ENCODE results near the gene BMPR2.
"Not testable (repeated sequence)": the region's sequence is repeated elsewhere in the genome, so short reads cannot be mapped to it uniquely, and the experiment has no call there.

Gene BMPR2

DNA sequence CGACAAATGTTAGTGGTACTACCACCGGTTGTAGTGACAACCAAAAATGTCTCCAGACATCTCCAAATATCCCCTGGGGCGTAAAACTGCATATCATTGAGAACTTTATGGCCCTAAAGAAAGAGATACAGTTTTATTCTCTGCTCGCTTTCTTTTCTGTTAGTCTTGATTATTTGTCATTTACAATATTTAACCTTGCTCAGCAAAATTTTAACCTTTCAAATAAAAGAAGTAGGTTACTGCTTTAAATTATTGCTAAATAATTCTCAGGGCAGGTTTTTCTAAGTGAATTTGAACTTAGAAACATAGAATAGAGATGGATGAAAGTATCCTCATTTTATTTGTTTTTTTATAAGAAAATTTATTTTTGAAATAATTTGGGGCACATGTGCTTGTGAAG, 67.9 kb downstream of the BMPR2 start:
- no peak overlapping the region for H3K4me3 ChIP-seq (ENCODE audit: low read depth, low read length)

GRCh38 chr2:202449344-202449743, 73.2 kb downstream of the BMPR2 start:
- H3K4me3 ChIP-seq (ENCODE audit: low read depth, low read length) = no peak overlapping the region

DNA sequence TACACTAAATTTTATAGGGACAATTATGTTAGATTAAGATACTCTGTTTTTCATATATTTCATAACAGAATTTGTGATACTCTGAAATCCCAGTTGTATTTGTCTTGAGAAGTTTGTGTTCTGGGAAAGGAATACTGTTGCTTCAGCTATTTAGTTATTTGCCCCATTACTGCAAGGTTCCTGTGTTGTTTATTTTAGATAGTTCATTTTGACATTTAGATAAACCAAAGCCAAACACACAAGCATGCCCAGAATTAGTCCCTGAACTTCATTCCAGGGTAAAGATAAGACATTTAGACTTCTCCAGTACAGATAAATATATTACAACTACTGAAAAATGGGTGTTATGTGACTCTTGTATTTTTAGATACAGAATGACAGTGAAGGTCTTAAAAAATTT, 74.7 kb downstream of the BMPR2 start:
- H3K4me3 ChIP-seq (ENCODE audit: low read depth, low read length) = no peak overlapping the region

DNA sequence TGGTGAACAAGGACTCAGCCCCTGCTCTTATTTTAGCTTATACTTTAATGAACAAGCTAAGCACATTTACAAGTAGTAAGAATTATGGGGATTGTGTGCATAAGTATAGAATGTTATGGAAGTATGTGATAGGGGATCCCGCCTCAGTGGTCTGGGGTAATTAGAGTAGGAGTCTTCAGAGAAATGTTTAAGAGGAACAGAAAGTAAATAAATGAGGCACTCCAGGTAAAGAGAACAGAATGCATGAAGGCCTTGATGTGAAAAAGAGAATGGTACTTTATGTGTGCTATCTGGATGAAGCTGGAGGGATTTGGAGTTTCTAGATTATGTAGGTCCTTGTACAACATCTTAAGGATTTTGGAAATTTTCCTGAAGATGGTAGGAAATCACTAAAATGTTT, 76.6 kb downstream of the BMPR2 start:
- no peak overlapping the region for H3K4me3 ChIP-seq (ENCODE audit: low read depth, low read length)

DNA sequence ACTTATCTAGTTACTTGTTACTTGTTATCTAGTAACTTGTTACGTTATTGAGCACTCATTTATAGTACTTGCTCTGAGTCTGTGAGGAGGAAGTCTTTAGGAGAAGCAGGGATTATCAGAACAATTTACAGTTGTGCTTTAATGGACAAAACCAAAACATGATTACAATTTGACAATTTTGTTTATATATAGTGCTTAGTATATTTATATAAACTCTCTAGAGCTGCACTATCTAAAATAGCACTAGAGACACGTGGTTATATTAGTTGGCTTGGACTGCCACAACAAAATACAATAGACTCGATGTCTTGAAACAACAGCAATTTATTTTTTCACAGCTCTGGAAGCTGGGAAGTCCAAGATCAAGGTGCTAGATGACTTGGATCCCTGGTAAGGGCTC, 78.4 kb downstream of the BMPR2 start:
- no peak overlapping the region for H3K4me3 ChIP-seq (ENCODE audit: low read depth, low read length)

GRCh38 chr2:202455114-202455513, 79.0 kb downstream of the BMPR2 start:
- H3K4me3 ChIP-seq (ENCODE audit: low read depth, low read length) = no peak overlapping the region

- H3K4me3 ChIP-seq (ENCODE audit: low read depth, low read length) = no peak overlapping the region
These were observed 84.0 kb downstream of the BMPR2 start for GRCh38 chr2:202460119-202460518.

DNA sequence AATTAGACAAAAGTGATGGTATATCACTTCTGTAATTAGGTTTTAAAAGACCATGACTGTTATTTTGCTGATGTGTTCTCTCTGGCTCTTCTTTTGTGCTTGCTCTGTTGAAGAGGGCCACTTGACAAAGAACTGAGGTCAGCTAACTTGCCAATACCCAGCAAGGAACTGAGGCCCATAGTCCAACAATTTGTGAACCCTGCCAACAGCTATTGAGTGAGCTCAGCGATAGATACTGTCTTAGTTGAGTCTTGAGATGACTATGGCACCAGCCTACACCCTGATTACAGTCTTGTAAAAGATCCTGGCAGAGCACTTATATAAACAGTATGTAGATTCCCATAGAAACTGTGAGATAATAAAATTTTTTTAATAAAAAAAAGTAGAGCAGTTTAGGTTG, 103.0 kb downstream of the BMPR2 start:
- no peak overlapping the region for H3K4me3 ChIP-seq (ENCODE audit: low read depth, low read length)

GRCh38 chr2:202479610-202480009, 103.5 kb downstream of the BMPR2 start:
- H3K4me3 ChIP-seq (ENCODE audit: low read depth, low read length) = no peak overlapping the region

DNA sequence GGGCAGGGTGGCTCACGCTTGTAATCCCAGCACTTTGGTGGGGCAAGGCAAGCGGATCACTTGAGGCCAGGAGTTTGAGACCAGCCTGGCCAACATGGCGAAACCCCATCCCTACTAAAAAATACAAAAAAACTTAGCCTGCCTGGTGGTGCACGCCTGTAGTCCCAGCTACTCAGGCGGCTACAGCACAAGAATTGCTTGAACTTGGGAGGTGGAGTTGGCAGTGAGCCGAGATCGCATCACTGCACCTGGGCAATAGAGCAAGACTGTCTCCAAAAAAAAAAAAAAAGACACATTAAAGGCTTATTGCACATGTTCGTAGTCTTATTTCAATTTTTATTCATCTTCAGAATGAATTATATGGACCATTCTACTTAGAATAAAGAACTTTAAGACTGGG, 110.2 kb downstream of the BMPR2 start:
- no peak overlapping the region for H3K4me3 ChIP-seq (ENCODE audit: low read depth, low read length)

DNA sequence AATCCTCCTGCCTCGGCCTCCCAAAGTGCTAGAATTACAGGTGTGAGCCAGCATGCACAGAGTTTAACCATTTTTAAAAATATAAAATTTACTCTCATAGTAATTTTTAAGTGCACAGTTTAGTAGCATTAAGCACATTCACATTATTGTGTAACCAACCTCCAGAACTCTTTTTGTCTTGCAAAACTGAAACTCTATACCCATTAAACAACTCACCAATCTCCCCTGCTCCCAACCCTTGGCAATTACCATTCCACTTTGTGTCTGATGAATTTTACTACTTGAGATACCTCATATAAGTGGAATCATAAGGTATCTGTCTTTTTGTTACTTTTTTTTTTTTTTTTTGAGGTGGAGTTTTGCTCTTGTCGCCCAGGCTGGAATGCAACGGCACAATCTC, 112.5 kb downstream of the BMPR2 start:
- no peak overlapping the region for H3K4me3 ChIP-seq (ENCODE audit: low read depth, low read length)

DNA sequence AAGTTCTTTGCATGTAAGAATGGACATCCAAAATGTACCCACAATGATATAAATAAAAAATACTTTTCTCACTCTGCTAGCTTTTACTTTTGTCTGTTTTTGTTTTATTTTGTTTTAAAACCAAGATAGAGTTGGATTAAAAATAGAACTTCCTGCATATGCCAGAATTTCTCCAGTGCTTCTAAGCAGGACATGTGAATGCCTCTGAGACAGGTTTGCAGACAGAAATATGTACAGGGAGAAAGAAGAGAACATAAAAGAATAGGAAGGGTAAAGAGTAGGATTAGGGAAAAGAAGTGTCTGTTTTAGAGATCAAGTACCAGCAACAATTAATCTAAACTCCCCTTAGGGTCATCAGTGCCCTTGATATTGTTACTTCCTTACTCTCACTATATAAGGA, 114.4 kb downstream of the BMPR2 start:
- H3K4me3 ChIP-seq (ENCODE audit: low read depth, low read length) = no peak overlapping the region

GRCh38 chr2:202491514-202491913, 115.4 kb downstream of the BMPR2 start:
- no peak overlapping the region for H3K4me3 ChIP-seq (ENCODE audit: low read depth, low read length)

- no peak overlapping the region for H3K4me3 ChIP-seq (ENCODE audit: low read depth, low read length)
These were observed 118.4 kb downstream of the BMPR2 start for GRCh38 chr2:202494300-202495229.

DNA sequence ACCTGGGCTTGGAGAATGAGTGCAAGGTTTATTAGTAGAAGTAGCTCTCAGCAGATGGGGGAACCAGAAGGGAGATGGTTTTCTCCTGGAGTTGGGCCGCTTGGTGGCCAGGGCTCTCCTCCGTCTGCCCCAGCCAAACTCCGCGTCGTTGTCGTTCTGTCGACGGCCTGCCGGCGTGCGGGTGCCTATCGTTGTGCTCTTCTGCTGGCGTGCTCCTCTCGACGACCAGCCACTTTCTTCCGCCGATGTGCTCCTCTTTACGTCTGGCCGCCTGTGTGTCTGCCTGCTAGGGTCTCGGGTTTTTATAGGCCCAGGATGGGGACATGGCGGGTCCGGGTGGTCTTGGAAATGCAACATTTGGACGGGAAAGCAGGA, 119.1 kb downstream of the BMPR2 start:
- H3K4me3 ChIP-seq (ENCODE audit: low read depth, low read length) = no peak overlapping the region

- H3K4me3 ChIP-seq (ENCODE audit: low read depth, low read length) = not testable (repeated sequence)
These were observed 120.8 kb downstream of the BMPR2 start for GRCh38 chr2:202496835-202497472.

DNA sequence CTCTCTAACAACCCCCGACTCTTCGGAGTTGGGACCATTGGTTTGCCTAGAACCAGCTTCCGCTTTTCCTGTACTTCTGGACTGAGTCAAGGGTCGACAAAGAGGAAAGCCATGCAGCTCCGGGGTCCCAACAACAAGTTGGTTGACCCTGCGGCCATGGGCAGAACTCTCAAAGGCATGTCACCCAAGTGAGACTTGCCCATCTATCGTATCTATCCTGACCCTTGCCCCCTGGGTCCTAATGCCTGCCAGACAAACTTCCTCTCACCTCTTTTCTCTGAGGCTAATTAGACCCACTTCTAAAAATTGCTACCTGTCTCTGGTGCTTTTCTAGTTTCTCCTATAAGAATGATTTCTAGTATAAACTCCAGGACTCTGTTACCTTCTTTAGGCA, 121.3 kb downstream of the BMPR2 start:
- not testable (repeated sequence) for H3K4me3 ChIP-seq (ENCODE audit: low read depth, low read length)

GRCh38 chr2:202499841-202500240, 123.7 kb downstream of the BMPR2 start:
- not testable (repeated sequence) for H3K4me3 ChIP-seq (ENCODE audit: low read depth, low read length)

GRCh38 chr2:202503276-202503675, 127.1 kb downstream of the BMPR2 start:
- H3K4me3 ChIP-seq (ENCODE audit: low read depth, low read length) = not testable (repeated sequence)

DNA sequence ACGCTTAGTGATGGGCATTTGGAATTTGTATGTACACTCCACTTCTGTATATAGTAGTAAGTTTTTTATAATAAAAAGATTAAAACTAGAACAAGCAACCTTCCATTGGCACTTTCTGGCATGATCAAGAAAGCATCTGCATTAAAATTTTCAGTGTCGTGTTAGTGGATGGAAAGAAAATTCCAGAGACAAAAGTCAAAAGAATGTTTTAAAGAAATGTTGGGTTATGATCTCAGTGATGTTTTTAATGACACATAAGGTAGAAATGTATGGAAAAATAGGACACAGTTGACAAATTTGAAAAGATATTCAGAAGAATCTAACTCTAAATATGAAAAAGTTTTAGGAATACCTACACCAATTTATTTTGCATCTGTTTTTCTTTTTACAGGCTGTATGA, 132.6 kb downstream of the BMPR2 start:
- no peak overlapping the region for H3K4me3 ChIP-seq (ENCODE audit: low read depth, low read length)

GRCh38 chr2:202510911-202511310, 134.8 kb downstream of the BMPR2 start:
- no peak overlapping the region for H3K4me3 ChIP-seq (ENCODE audit: low read depth, low read length)

DNA sequence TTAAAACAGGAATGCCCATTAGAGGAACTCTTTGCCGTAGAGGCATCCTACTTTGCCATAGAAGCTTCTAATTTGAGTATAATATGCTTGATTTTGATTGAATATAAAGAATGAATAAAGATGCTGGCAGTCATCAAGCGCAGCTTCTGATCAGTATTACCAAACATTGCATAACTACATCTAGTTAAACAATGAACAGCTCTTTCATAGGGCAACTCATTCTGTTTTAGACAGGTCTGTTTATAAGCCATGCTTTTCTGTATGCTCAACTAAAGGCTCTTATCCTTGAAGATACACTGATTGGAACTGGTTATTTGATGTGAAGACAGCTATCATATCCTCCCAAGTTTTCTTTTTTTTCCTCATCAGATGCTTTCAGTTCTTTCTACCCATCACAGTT, 136.0 kb downstream of the BMPR2 start:
- no peak overlapping the region for H3K4me3 ChIP-seq (ENCODE audit: low read depth, low read length)
